Fibroblast of upper back skin (primary cell): Measurements from ENCODE around the gene ATG16L2.

Experiments
- DNase-seq: peaks from one replicate; pipeline ENCODE4 v3.0.0-alpha.2; 2013

The ATG16L2 gene, protein sequence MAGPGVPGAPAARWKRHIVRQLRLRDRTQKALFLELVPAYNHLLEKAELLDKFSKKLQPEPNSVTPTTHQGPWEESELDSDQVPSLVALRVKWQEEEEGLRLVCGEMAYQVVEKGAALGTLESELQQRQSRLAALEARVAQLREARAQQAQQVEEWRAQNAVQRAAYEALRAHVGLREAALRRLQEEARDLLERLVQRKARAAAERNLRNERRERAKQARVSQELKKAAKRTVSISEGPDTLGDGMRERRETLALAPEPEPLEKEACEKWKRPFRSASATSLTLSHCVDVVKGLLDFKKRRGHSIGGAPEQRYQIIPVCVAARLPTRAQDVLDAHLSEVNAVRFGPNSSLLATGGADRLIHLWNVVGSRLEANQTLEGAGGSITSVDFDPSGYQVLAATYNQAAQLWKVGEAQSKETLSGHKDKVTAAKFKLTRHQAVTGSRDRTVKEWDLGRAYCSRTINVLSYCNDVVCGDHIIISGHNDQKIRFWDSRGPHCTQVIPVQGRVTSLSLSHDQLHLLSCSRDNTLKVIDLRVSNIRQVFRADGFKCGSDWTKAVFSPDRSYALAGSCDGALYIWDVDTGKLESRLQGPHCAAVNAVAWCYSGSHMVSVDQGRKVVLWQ

GRCh38 chr11:72814286-72815109, at the start of gene ATG16L2:
Gene ATG16L2, plus strand, starts transcription at chr11:72814411. Its CDS starts 35 bp downstream, at chr11:72814446.
- peak; percentile 75 for DNase-seq

GRCh38 chr11:72764503-72764902, 49.7 kb upstream of the ATG16L2 start:
- no peak for DNase-seq

DNA sequence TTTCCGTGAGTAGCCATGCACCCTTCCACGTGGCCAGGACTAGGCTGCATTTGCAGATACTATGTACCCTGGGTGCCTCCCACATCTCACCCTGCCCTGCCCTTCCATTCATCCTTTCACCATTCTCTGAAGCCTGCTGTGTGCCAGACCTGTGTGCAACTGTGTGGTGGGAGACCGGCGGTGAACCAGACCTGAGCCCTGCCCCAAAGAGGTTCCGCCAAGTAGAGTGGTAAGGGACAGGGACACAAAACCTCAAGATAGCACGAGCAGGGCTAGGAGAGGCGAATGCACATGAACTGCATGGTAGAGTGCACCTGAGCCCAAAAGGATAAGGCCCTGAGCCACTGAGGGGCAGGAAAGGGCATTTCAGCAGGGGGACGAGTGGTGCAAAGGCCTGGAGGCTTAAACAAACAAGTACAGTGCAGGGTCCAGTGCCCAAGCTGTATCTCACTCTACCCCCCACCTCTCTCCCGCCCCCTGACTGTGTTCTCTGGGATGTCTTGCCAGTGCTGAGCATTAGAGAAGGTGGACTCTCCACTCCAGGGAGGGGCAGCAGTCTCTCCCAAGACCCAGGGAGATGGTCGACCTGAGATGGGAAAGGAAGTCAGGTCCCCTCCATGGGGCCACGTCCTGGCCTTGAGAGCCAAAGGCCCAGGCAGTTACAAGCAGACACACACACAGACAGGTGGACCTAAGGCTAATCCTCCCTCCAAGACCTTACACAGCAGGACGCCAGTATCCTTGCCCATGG, 47.9 kb upstream of the ATG16L2 start:
- no peak for DNase-seq

DNA sequence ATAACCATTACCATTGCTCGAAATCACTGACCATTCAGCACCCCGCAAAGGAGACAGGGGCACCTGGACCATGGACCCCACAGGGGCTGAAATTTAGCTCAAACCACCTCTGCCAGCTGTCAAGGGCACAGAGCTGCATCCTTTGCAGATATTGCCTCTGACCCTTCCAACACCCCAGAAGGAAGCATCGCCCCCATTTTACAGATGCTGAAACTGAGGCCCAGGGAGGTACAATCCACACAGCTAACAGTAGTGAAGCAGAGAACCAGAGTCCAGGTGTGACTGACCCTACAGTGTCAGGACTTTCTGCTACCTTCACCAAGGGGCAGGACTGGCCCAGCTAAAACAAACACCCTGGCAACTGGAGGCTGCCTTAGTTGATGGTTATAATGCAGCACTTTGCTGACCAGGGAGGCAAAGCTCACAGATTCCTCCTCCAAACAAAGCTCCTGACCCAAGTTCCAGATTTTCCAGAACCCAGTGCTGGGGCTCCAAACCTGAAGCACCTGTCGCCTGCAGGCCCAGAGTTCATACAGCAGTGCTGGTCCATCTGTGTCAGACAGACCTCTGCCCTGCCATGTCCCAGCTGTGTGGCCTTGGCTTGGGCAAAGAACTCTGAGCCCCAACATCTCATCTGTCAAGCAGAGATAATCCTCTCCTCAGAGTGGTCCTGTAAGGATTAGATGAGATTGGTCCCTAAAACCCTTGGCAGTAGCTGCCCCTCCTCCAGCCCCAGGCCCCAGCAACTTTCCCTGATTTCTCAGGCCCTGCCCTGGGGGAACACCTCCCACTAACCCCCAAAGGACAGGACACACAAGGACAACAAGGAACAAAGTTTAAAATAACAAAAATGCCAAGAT, 46.8 kb upstream of the ATG16L2 start:
- no peak for DNase-seq

GRCh38 chr11:72768581-72768980, 45.6 kb upstream of the ATG16L2 start:
- no peak for DNase-seq

GRCh38 chr11:72769680-72770079, 44.5 kb upstream of the ATG16L2 start:
- no peak for DNase-seq

DNA sequence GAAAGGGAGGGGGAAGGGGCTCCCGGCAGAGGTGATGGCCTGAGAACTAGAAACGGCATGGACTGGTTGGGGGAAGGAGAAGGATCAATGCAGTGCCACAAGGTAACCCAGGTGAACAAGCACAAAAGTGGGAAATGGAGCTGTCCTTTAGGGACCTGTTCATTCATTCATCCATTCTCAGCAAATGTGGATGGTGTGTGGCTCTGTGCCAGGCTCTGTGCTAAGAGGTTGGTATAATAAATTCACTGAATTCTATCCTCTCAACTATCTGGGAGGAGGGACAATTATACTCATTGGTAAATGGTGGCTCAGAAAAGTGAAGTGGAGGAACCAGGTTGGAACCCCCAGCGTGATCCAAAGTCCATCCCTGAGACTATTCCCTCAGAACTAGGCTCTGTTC, 43.4 kb upstream of the ATG16L2 start:
- DNase-seq, result no peak

DNA sequence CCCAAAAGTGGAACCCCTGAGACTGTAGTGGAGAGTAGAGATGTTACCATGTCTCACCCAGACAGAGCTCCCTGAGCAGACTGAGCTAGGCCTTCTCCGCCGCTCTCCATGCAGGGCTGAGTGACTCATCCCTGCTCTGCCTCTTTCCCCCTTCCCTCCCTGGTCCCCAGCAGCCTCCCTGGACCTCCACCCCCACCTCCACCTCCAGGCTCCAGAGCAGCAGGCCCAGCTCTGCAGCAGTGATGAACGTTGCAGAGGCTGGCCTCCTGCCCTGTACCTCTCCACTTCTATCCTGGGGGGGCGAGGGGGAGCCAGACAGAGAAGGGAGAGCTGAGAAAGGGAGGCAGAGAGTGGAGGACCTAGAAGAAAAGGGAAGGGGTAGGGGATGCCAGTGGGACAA, 42.7 kb upstream of the ATG16L2 start:
- peak; percentile 84 for DNase-seq

DNA sequence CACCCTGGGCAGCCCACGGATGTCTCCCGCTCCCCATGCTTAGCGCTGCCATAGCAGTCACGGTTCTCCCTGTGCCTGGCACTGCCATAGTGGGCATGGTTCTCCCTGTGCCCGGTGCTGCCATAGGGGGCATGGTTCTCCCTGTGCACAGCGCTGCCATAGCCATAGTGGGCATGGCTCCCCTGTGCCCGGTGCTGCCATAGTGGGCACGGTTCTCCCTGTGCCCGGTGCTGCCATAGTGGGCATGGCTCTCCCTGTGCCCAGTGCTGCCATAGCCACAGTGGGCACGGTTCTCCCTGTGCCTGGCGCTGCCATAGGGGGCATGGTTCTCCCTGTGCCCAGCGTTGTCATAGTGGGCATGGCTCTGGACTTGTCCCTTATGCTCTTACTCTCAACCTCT, 42.2 kb upstream of the ATG16L2 start:
- DNase-seq, result no peak

DNA sequence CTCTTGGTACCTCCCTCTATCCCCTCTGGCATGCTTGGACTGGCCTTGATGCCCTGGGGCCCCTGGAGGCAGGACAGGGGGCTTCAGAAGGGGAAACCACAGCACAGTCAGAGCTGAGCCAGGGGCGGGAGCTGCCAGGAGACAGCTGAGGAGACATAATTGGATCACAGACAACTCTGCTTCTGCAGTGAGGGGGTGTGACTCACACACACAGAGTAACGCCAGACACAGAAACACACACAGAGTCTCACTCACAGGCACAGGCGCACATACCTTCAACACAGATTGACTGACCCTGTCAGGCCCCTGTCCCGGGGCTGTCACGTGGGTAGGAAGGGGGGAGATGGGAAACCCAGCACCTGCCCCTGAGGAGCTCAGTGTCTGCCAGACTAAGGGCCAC, 40.9 kb upstream of the ATG16L2 start:
- DNase-seq, result peak; percentile 92

DNA sequence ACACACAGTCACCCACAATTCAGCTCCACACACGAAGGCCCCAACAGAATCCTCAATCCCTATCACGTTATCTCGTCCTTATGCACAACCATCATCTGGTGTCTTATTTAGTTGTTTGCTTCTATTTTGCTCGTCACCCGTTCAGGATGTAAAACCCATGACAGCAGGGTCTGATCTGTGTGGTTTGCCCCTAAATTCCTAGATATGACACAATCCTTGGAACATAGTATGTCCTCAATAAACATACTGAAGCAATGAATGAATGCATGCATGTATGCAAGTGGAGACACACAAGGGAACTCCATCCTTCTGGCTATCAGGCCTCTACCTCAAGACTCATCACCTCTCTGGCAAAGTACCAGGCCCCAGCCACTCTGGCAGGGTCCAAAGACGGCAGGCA, 40.5 kb upstream of the ATG16L2 start:
- no peak for DNase-seq

DNA sequence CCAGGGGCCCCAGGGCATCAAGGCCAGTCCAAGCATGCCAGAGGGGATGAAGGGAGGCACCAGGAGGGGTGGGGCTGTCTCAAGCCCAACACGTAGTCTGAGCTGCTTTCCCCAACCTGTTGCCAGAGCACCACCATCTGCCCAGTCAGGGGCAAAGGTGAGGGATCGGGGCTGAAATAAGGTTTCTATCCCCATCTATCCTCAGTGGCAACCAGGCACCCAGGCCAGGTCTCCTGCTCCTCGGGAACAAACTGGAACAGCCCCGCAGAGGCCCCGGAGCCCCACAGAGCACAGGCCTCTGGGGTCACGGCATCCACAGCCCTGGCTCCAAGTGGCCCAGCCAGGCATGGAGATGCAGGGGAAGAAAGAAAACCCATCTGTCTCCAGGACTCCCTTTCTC, 39.7 kb upstream of the ATG16L2 start:
- no peak for DNase-seq

DNA sequence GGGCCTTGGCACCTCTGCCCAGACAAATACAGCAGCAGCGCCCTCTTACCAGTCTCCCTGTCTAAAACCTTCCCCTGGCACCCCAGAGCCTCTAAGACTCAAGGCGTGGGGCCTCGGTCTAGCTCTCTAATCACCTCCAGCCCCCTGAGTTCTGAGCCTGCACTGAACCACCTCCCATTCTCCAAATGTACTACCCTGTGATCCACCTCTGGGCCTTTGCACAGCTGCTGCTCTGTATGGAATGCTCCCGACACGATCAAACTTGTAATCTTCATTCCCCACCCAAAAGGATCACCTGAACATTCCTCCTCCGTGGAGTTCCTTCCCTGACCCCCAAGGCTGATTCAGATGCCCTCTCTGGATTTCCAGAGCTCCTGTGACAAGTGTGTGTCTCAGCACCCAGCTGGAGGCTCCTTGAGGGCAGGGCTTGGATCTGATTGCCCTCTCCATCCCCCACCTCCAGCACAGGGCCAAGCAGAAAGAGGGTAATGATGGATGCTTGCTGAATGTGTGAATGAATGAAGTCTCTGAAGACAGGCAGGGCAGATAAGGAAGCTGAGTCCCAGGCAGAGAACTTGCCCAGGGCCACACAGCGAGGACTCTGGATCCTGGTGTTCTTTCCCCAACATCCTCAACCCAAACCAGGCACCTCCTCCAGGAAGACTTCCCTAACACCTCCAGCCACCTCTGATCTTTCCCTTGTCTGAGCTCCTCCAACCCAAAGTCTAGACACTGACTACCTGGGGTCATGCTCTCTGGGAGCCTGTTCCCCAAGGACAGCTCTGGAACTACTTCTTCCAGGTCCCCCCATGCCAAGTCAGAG, 38.7 kb upstream of the ATG16L2 start:
- DNase-seq, result no peak

GRCh38 chr11:72776117-72776843, 37.9 kb upstream of the ATG16L2 start:
- DNase-seq, result no peak

DNA sequence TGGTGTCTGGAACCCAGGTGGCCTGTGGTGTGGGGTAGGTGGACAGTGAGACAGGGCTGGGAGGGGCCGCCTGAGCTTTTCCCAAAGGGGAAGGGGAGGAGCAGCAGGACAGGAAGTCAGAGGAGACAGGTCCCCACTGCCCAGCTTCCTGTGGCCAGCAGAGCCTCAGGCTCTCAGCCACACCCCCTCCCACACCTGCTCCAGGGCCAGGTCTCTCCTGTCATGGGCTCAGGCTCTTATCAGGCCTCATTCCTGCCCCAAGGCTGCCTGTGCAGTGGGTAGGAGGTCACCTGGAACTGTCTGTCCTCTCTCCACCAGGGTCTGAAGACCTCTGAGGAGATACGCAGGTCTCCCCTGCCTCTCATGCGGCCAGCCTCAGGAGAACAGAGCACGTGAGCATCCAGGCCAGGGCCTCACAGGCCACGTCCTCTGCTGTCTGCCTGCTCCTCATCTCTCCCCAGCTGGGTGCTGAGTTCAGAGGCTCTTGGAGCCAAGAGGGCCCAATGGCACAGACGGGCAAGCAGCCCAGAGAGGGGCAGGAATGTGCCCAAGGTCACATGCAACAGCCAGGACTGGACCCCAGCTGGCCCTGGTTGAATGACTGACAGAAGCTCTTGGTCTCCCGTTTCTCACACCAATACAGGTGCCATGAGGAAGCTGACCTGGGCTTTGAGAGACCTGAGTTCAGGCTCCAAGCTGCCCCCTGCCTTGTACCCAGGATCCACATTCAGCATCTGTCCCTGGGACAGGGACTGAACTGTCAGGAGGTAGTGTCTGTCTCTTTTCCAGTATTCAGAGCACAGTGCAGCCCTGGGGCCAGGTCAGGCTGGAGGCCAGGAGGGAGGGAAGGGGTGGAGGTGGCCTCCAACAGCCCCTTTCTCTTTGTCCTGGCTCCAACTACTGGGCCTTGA, 37.1 kb upstream of the ATG16L2 start:
- DNase-seq, result no peak

DNA sequence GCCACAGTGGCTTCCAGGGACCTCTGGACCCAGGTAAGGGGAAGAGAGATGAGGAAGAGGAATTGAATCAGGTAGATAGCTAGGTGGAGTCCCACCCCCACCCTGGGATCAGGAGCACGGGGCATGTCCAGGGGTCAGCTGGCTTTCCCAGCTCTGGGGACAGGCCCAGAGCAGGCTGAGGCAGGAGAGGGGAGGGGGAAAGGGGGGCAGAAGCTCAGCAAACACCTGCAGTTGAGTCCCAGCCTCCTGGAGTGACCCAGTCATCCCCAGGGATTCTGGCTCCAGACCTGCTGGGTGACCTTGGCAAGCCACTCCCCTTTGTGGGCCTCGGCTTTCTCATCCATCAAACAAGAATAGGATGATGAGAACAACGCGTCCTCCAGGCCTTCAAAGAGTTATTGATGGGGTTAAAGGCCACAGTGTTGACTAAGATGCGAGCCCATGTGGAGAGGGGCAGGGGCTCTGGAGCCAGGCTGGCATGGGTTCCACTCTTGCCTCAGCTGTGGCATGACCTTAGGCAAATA, 36.4 kb upstream of the ATG16L2 start:
- no peak for DNase-seq

GRCh38 chr11:72778535-72779494, 35.4 kb upstream of the ATG16L2 start:
- no peak for DNase-seq
